ENCODE results near the gene METTL24. TPM values are rescaled to one million over a fixed set of nuclear protein-coding genes. Genes with fewer than 3 reads are reported as not detected.

Gene METTL24
- total RNA-seq, 4 donors from 2014 or later: not detected

DNA sequence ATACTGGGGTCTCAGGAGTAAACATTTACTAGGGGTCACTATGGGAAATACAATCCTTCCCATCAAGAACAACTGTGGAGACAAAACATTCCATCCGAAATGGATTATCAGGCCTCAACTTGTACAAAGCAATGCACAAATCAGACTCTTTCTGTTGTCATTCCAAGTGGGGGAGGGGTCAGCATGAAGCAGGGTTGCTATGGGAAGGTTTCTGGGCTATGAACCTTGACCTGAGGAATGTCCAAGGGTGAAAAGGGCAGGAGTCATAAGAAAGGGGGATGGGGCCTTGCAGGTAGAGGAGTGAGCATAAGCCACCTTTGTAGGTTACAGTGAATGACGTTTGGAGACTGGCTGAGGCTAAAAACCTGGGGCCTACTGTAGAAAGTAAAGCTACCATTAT lies 3.1 kb downstream of the METTL24 start:
- TF ChIP-seq POLR2A (IDR thresholded peaks at IDR 0.05): no peak
- TF ChIP-seq, protein P1, sequence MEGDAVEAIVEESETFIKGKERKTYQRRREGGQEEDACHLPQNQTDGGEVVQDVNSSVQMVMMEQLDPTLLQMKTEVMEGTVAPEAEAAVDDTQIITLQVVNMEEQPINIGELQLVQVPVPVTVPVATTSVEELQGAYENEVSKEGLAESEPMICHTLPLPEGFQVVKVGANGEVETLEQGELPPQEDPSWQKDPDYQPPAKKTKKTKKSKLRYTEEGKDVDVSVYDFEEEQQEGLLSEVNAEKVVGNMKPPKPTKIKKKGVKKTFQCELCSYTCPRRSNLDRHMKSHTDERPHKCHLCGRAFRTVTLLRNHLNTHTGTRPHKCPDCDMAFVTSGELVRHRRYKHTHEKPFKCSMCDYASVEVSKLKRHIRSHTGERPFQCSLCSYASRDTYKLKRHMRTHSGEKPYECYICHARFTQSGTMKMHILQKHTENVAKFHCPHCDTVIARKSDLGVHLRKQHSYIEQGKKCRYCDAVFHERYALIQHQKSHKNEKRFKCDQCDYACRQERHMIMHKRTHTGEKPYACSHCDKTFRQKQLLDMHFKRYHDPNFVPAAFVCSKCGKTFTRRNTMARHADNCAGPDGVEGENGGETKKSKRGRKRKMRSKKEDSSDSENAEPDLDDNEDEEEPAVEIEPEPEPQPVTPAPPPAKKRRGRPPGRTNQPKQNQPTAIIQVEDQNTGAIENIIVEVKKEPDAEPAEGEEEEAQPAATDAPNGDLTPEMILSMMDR (IDR thresholded peaks at IDR 0.05 in 4 of 5, conservative IDR thresholded peaks at IDR 0.05 in 1 of 5): no peak
- in situ Hi-C loops (cut with MboI; ENCODE audit: low sequenced_read_pairs in 4 of 4): no loop called here
- no peak for DNase-seq
- no peak for ATAC-seq
- Histone ChIP-seq H3K4me3 (no peak overlapping the region), H3K4me1 (no peaks in the 10 kb centered on the region), H3K27me3 (peaks cover 0 to 13% (median 6%) of the 10 kb centered on the region in 3 donors), H3K36me3 (no peaks in the 10 kb centered on the region), H3K9me3 (no peaks in the 10 kb centered on the region), H3K27ac (no peak overlapping the region)
- intact Hi-C loops (cut with DNase I; ENCODE audit: low total_unique reads): no loop called here

DNA sequence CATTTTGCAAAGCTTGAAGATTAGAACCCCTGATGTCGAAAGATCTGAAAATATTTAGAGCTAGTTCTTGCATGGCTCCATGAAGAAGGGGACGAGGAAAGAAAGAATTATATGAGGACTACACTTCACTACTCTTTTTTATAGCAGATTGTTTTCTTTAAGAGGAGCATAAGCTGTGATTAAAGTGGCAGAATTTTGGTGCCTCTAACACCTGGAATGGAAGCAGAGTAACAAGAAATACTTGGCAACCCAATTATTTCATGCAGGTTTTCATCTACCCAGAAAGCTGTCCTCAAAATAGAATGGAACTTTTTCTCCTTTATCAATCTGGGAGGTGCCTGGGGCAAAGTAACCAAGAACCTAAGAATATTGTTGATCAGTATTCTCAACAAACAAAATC lies 4.0 kb downstream of the METTL24 start:
- intact Hi-C loops (cut with DNase I; ENCODE audit: low total_unique reads): no loop called here
- Histone ChIP-seq H3K4me1 (no peaks in the 10 kb centered on the region), H3K9me3 (no peaks in the 10 kb centered on the region)

DNA sequence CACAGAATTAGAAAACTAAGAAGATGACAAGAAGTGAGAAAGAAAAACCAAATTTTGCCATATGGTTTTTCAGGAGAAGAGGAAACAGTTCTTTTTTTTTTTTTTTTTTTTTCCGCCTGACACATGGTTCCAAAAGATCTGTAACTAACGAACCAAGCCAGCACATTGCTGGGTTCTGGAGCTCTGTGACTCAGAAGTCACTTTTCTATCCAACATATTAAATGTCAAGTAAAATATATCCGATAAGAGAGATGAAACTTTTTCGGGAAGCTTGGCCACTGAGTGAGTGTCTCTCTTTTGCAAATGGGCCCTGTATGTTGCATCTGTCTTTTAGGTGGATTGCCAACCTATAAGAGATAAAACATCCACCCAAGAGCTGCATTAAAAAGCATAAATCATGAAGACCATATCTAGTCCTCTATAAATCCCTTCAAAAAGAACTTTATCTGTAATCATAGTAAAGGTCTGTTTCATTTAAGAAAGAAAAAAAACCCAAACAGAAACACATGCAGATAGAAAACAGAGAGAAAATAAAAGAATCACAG lies 4.6 kb downstream of the METTL24 start:
- no peak overlapping the region for H3K27ac ChIP-seq
- intact Hi-C loops (cut with DNase I; ENCODE audit: low total_unique reads): no loop called here
- no peak for DNase-seq
- TF ChIP-seq, protein P1 (IDR thresholded peaks at IDR 0.05 in 4 of 5, conservative IDR thresholded peaks at IDR 0.05 in 1 of 5): no peak
- TF ChIP-seq POLR2A (IDR thresholded peaks at IDR 0.05): no peak
- H3K4me1 ChIP-seq: no peaks in the 10 kb centered on the region
- no peaks in the 10 kb centered on the region for H3K9me3 ChIP-seq
- peaks cover 0 to 8% (median 0%) of the 10 kb centered on the region in 3 donors for H3K27me3 ChIP-seq
- no peak for ATAC-seq
- in situ Hi-C loops (cut with MboI; ENCODE audit: low sequenced_read_pairs in 4 of 4): no loop called here
- H3K36me3 ChIP-seq: no peaks in the 10 kb centered on the region
- no peak overlapping the region for H3K4me3 ChIP-seq

More for the DNA sequence above, 4.0 kb downstream of the METTL24 start:
- Histone ChIP-seq H3K4me3 (no peak overlapping the region), H3K36me3 (no peaks in the 10 kb centered on the region), H3K27ac (no peak overlapping the region), H3K27me3 (peaks cover 0 to 13% (median 0%) of the 10 kb centered on the region in 3 donors)
- in situ Hi-C loops (cut with MboI; ENCODE audit: low sequenced_read_pairs in 4 of 4): no loop called here
- ATAC-seq: no peak
- TF ChIP-seq POLR2A (IDR thresholded peaks at IDR 0.05): no peak
- TF ChIP-seq, protein P1 (IDR thresholded peaks at IDR 0.05 in 4 of 5, conservative IDR thresholded peaks at IDR 0.05 in 1 of 5): no peak
- DNase-seq: no peak

DNA sequence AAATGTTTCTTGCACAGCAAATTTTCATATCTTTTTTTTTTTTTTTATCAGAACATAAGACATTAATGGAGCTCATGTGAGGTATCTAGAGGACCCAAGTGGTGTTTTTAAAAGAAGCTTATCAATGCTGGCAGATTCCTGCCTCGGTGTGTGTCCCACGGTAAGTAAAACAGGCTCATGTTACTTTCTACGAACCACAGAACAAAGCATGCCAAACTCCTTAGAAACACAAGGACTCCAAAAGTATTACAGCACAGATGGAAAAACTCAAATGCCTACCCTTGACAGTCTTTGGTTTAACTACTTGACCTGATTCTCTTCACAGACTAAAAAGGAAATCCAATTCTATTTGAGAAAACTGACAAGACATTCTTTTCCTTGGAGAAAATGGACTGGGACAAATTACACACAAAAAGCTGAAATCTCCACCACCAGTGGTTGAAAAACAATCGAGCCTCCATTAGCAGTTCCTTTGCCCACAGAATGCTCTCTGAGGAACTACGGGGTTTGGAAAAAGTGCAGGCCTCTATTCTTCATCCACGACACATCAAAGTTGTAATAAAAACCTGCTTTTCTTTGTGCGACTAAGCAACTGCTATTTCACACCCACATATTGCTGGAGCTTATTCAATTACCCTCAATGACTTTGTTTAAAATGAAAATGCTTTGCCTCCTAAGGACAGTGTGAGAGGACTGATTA lies 5.4 kb downstream of the METTL24 start:
- intact Hi-C loops (cut with DNase I; ENCODE audit: low total_unique reads): no loop called here
- Histone ChIP-seq H3K4me1 (no peaks in the 10 kb centered on the region), H3K36me3 (no peaks in the 10 kb centered on the region), H3K27me3 (peaks cover 0 to 5% (median 0%) of the 10 kb centered on the region in 3 donors), H3K9me3 (no peaks in the 10 kb centered on the region), H3K27ac (no peak overlapping the region), H3K4me3 (no peak overlapping the region)
- no peak for ATAC-seq
- in situ Hi-C loops (cut with MboI; ENCODE audit: low sequenced_read_pairs in 4 of 4): no loop called here
- TF ChIP-seq, protein P1 (IDR thresholded peaks at IDR 0.05 in 4 of 5, conservative IDR thresholded peaks at IDR 0.05 in 1 of 5): no peak
- no peak for TF ChIP-seq POLR2A (IDR thresholded peaks at IDR 0.05)
- no peak for DNase-seq
